Vagina (tissue), 2 donors: ENCODE results near the gene FOCAD. TPM values are rescaled to one million over a fixed set of nuclear protein-coding genes. Genes with fewer than 3 reads are reported as not detected.
A peak's percentile ranks its signal among the peaks of the same experiment; 100 is the strongest.

Source experiments
- DNase-seq, 2 donors: peaks; one replicate each; pipeline ENCODE4 v3.0.0-alpha.2; 2017; ENCODE audit errors: extremely low spot score in 2 of 2
- H3K27ac ChIP-seq: fragments of 200-600 bp; sonication (generic); one replicate; pipeline ENCODE4 v1.5.1; 2019
- H3K27me3 ChIP-seq: fragments of 200-600 bp; sonication (generic); one replicate; pipeline ENCODE4 v1.5.1; 2019
- H3K36me3 ChIP-seq, 2 donors: fragments of 200-600 bp; sonication (generic); one replicate each; pipeline ENCODE4 v1.5.1; 2017 to 2019
- H3K4me1 ChIP-seq: fragments of 200-600 bp; sonication (generic); one replicate; pipeline ENCODE4 v1.5.1; 2019
- H3K4me3 ChIP-seq, 2 donors: fragments of 200-600 bp; sonication (generic); 1 replicate in 1 of 2; 2 replicates in 1 of 2; pipeline ENCODE4 v1.5.1; 2016 to 2019
- H3K9me3 ChIP-seq: fragments of 200-600 bp; sonication (generic); one replicate; pipeline ENCODE4 v1.5.1; 2019
- CTCF ChIP-seq, 3 experiments: fragments of 450-650 bp in 2 of 3; fragments of 200-600 bp in 1 of 3; sonication (generic) in 1 of 3; IDR thresholded peaks; one replicate each; pipeline ENCODE4 v1.5.1; 2017 to 2019; ENCODE audit warnings: antibody characterized with exemption in 3 of 3, mild to moderate bottlenecking in 2 of 3, moderate library complexity in 2 of 3
- POLR2A ChIP-seq, 2 donors: fragments of 450-650 bp; IDR thresholded peaks; one replicate each; pipeline ENCODE4 v1.6.1; 2017; ENCODE audit warnings: antibody characterized with exemption in 2 of 2, mild to moderate bottlenecking in 2 of 2, moderate library complexity in 2 of 2
- POLR2AphosphoS5 ChIP-seq, 2 donors: sonication (generic); formaldehyde crosslinking; IDR thresholded peaks; one replicate each; pipeline ENCODE4 v1.9.0; 2017; ENCODE audit warnings: antibody characterized with exemption in 2 of 2, mild to moderate bottlenecking in 2 of 2, low read depth in 1 of 2; ENCODE audit not compliant: insufficient read depth in 1 of 2
- intact Hi-C: fragments of 100-400 bp; cut with DNase I; formaldehyde crosslinking; loops from one replicate; pipeline ENCODE4 v1.15.1; 2023
- total RNA-seq: library from RNA; depleted of rRNA; stranded (reverse); fragments of >200 nt; gene quantifications from one replicate; pipeline ENCODE4 v1.2.3, GENCODE V29; 2016

The FOCAD gene
- total RNA-seq, 1 donor from 2014 or later, result 39.8 TPM

GRCh38 chr9:20838218-20838617, 154.2 kb downstream of the FOCAD start:
- Histone ChIP-seq H3K27me3 (no peaks in the 10 kb centered on the region), H3K4me1 (no peaks in the 10 kb centered on the region), H3K36me3 (no peaks in the 10 kb centered on the region), H3K4me3 (no peak overlapping the region), H3K9me3 (no peaks in the 10 kb centered on the region), H3K27ac (no peak overlapping the region)
- TF ChIP-seq POLR2A (IDR thresholded peaks at IDR 0.05) (no peak), POLR2AphosphoS5 (IDR thresholded peaks at IDR 0.05; ENCODE audit: insufficient read depth in 1 of 2, low read depth in 1 of 2) (peak in 1 of 2 donors; percentile 11), CTCF (IDR thresholded peaks at IDR 0.05) (no peak)
- intact Hi-C loops, result no loop called here
- DNase-seq, result no peak

GRCh38 chr9:20844916-20845315, 160.9 kb downstream of the FOCAD start:
- intact Hi-C loops, result no loop called here
- Histone ChIP-seq H3K4me1 (no peaks in the 10 kb centered on the region), H3K27me3 (no peaks in the 10 kb centered on the region), H3K36me3 (no peaks in the 10 kb centered on the region), H3K9me3 (no peaks in the 10 kb centered on the region), H3K4me3 (no peak overlapping the region), H3K27ac (no peak overlapping the region)
- TF ChIP-seq CTCF (IDR thresholded peaks at IDR 0.05), result no peak
- DNase-seq, result no peak

- H3K36me3 ChIP-seq, result no peaks in the 10 kb centered on the region
- no peaks in the 10 kb centered on the region for H3K4me1 ChIP-seq
- H3K4me3 ChIP-seq, result no peak overlapping the region
- no peak for DNase-seq
- H3K9me3 ChIP-seq, result no peaks in the 10 kb centered on the region
- no peaks in the 10 kb centered on the region for H3K27me3 ChIP-seq
- intact Hi-C loops, result no loop called here
- no peak overlapping the region for H3K27ac ChIP-seq
- no peak for TF ChIP-seq POLR2A (IDR thresholded peaks at IDR 0.05)
- TF ChIP-seq POLR2AphosphoS5 (IDR thresholded peaks at IDR 0.05; ENCODE audit: insufficient read depth in 1 of 2, low read depth in 1 of 2), result no peak
- TF ChIP-seq CTCF (IDR thresholded peaks at IDR 0.05), result no peak
Observed at GRCh38 chr9:20848490-20848889, 164.4 kb downstream of the FOCAD start.

- no peak for TF ChIP-seq POLR2AphosphoS5 (IDR thresholded peaks at IDR 0.05; ENCODE audit: insufficient read depth in 1 of 2, low read depth in 1 of 2)
- no peak for TF ChIP-seq POLR2A (IDR thresholded peaks at IDR 0.05)
- no peak for TF ChIP-seq CTCF (IDR thresholded peaks at IDR 0.05)
- DNase-seq, result no peak
Observed at GRCh38 chr9:20853866-20854265, 169.8 kb downstream of the FOCAD start.

GRCh38 chr9:20854444-20854843, 170.4 kb downstream of the FOCAD start:
- H3K4me1 ChIP-seq, result no peaks in the 10 kb centered on the region
- no peak overlapping the region for H3K4me3 ChIP-seq
- H3K27ac ChIP-seq, result no peak overlapping the region
- TF ChIP-seq POLR2A (IDR thresholded peaks at IDR 0.05), result no peak
- TF ChIP-seq CTCF (IDR thresholded peaks at IDR 0.05), result no peak
- TF ChIP-seq POLR2AphosphoS5 (IDR thresholded peaks at IDR 0.05; ENCODE audit: insufficient read depth in 1 of 2, low read depth in 1 of 2), result no peak
- H3K27me3 ChIP-seq, result no peaks in the 10 kb centered on the region
- no peaks in the 10 kb centered on the region for H3K9me3 ChIP-seq
- H3K36me3 ChIP-seq, result no peaks in the 10 kb centered on the region
- intact Hi-C loops, result no loop called here
- DNase-seq, result no peak

More at GRCh38 chr9:20853866-20854265, 169.8 kb downstream of the FOCAD start:
- Histone ChIP-seq H3K4me1 (no peaks in the 10 kb centered on the region), H3K36me3 (no peaks in the 10 kb centered on the region), H3K4me3 (no peak overlapping the region), H3K27ac (no peak overlapping the region), H3K9me3 (no peaks in the 10 kb centered on the region), H3K27me3 (no peaks in the 10 kb centered on the region)
- intact Hi-C loops, result no loop called here
